Measurements from ENCODE around the gene OXA1L.
"Not testable (repeated sequence)": the region's sequence is repeated elsewhere in the genome, so short reads cannot be mapped to it uniquely, and the experiment has no call there.

Gene OXA1L

GRCh38 chr14:22770481-22771187, 4.1 kb downstream of the OXA1L start:
- DNase-seq: no peak

GRCh38 chr14:22772725-22773124, 6.2 kb downstream of the OXA1L start:
- no peak for DNase-seq

GRCh38 chr14:22773162-22774010, 6.9 kb downstream of the OXA1L start:
- no peak for DNase-seq

GRCh38 chr14:22774011-22774706, 7.7 kb downstream of the OXA1L start:
- DNase-seq: no peak

GRCh38 chr14:22776215-22776614, 9.7 kb downstream of the OXA1L start:
- no peak for DNase-seq

GRCh38 chr14:22776849-22777248, 10.4 kb downstream of the OXA1L start:
- not testable (repeated sequence) for DNase-seq

GRCh38 chr14:22778084-22778483, 11.6 kb downstream of the OXA1L start:
- DNase-seq: no peak

GRCh38 chr14:22780105-22780679, 13.7 kb downstream of the OXA1L start:
- no peak for DNase-seq

- no peak for DNase-seq
These were observed 14.4 kb downstream of the OXA1L start for GRCh38 chr14:22780941-22781300.

GRCh38 chr14:22781301-22781991, 15.0 kb downstream of the OXA1L start:
- no peak for DNase-seq

- no peak for DNase-seq
These were observed 20.2 kb downstream of the OXA1L start for GRCh38 chr14:22786685-22787084.

GRCh38 chr14:22791301-22791700, 24.8 kb downstream of the OXA1L start:
- no peak for DNase-seq

- DNase-seq: no peak
These were observed 25.7 kb downstream of the OXA1L start for GRCh38 chr14:22792158-22792557.

GRCh38 chr14:22793550-22793949, 27.1 kb downstream of the OXA1L start:
- not testable (repeated sequence) for DNase-seq

GRCh38 chr14:22793976-22794375, 27.5 kb downstream of the OXA1L start:
- no peak for DNase-seq

- DNase-seq: no peak
These were observed 28.1 kb downstream of the OXA1L start for GRCh38 chr14:22794551-22794951.

GRCh38 chr14:22796087-22796707, 29.7 kb downstream of the OXA1L start:
- DNase-seq: no peak

GRCh38 chr14:22797017-22797917, 30.8 kb downstream of the OXA1L start:
- DNase-seq: no peak

GRCh38 chr14:22798528-22798927, 32.0 kb downstream of the OXA1L start:
- DNase-seq: no peak

GRCh38 chr14:22800346-22800745, 33.9 kb downstream of the OXA1L start:
- no peak for DNase-seq

GRCh38 chr14:22801716-22802115, 35.2 kb downstream of the OXA1L start:
- DNase-seq: no peak

All from NCI-H1436 treated with DMSO at 0.1 percent for 48 hours (cell line).